ENCODE data around the gene TBX15.

DNA sequence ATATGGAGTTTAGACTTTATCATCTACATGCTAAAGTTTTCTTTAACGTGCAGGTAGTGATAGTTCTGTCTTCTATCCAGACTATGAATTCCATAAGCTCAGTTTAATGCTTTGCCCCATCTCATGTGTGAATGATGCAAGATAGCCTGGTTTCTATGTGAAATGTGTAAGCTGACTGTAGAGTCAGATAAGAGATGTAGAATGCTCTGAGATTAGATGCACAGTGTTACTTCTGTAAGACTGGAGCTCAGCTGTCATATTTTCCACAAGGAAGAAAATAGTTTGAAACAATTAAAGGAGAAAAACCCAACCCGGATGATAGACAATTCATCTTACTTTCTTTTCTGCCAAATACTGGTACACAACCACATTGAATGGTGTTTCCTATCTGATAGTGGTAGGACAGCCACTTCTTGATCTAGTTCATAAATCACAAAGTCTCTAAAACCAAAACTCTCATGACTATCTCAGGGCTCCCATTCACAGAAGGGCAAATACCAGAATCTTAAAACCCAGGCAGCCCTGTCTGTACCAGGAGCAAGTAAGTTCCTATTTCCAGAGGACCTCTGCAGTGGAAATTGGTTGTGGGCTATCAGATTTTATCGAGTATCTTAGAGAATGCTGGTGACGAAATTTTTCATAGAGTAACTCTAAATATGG, 50.6 kb downstream of the TBX15 start:
- TF ChIP-seq POLR2AphosphoS5 (IDR thresholded peaks at IDR 0.05) (no peak), POLR2A (IDR thresholded peaks at IDR 0.05) (no peak)
- TF ChIP-seq, protein P1, sequence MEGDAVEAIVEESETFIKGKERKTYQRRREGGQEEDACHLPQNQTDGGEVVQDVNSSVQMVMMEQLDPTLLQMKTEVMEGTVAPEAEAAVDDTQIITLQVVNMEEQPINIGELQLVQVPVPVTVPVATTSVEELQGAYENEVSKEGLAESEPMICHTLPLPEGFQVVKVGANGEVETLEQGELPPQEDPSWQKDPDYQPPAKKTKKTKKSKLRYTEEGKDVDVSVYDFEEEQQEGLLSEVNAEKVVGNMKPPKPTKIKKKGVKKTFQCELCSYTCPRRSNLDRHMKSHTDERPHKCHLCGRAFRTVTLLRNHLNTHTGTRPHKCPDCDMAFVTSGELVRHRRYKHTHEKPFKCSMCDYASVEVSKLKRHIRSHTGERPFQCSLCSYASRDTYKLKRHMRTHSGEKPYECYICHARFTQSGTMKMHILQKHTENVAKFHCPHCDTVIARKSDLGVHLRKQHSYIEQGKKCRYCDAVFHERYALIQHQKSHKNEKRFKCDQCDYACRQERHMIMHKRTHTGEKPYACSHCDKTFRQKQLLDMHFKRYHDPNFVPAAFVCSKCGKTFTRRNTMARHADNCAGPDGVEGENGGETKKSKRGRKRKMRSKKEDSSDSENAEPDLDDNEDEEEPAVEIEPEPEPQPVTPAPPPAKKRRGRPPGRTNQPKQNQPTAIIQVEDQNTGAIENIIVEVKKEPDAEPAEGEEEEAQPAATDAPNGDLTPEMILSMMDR (IDR thresholded peaks at IDR 0.05), result no peak

Data from gastroesophageal sphincter (tissue), 3 donors.